Activated T-cell treated with anti-CD3 and anti-CD28 coated beads, Interleukin-2, amount 50 U/mL, for 72 hours (primary cell): ENCODE data around the gene CST4. TPM values are rescaled to one million over a fixed set of nuclear protein-coding genes. Genes with fewer than 3 reads are reported as not detected.
A peak's percentile ranks its signal among the peaks of the same experiment; 100 is the strongest.
"Not testable (repeated sequence)": the region's sequence is repeated elsewhere in the genome, so short reads cannot be mapped to it uniquely, and the experiment has no call there.

Experiments used
- ATAC-seq, 2 donors: fragments of 150-1000 bp; cut with Tn5 transposase; replicated peaks in 1 of 2; 2 replicates each; pipeline ENCODE4 v1.10.0; 2021; ENCODE audit warnings: moderate library complexity in 2 of 2, mild to moderate bottlenecking in 1 of 2
- DNase-seq, 2 donors: peaks; one replicate each; pipeline ENCODE4 v3.0.0; 2021 to 2022; ENCODE audit warnings: mixed read lengths in 1 of 2
- H3K27ac Mint-ChIP-seq: one replicate; pipeline ENCODE4 v1.8.0; 2022; ENCODE audit warnings: mild to moderate bottlenecking, moderate library complexity, mixed read lengths
- H3K27me3 Mint-ChIP-seq: one replicate; pipeline ENCODE4 v1.8.0; 2022; ENCODE audit warnings: low read depth, mixed read lengths
- H3K36me3 Mint-ChIP-seq, 2 donors: one replicate each; pipeline ENCODE4 v1.8.0; 2022; ENCODE audit warnings: mixed read lengths in 2 of 2, mild to moderate bottlenecking in 1 of 2; ENCODE audit not compliant: insufficient read depth in 2 of 2
- H3K4me1 Mint-ChIP-seq: one replicate; pipeline ENCODE4 v1.8.0; 2022; ENCODE audit warnings: low read depth, mixed read lengths
- H3K4me3 Mint-ChIP-seq, 2 donors: one replicate each; pipeline ENCODE4 v1.8.0; 2022; ENCODE audit warnings: mild to moderate bottlenecking in 2 of 2, mixed read lengths in 2 of 2, moderate library complexity in 2 of 2
- H3K9me3 Mint-ChIP-seq, 2 donors: one replicate each; pipeline ENCODE4 v1.8.0; 2022; ENCODE audit warnings: mixed read lengths in 2 of 2
- total RNA-seq, 2 donors: library from RNA; stranded (reverse); gene quantifications; one replicate each; pipeline ENCODE4 v1.2.3, GENCODE V29; 2022

The CST4 gene
- total RNA-seq, 2 donors from 2014 or later, result not detected

DNA sequence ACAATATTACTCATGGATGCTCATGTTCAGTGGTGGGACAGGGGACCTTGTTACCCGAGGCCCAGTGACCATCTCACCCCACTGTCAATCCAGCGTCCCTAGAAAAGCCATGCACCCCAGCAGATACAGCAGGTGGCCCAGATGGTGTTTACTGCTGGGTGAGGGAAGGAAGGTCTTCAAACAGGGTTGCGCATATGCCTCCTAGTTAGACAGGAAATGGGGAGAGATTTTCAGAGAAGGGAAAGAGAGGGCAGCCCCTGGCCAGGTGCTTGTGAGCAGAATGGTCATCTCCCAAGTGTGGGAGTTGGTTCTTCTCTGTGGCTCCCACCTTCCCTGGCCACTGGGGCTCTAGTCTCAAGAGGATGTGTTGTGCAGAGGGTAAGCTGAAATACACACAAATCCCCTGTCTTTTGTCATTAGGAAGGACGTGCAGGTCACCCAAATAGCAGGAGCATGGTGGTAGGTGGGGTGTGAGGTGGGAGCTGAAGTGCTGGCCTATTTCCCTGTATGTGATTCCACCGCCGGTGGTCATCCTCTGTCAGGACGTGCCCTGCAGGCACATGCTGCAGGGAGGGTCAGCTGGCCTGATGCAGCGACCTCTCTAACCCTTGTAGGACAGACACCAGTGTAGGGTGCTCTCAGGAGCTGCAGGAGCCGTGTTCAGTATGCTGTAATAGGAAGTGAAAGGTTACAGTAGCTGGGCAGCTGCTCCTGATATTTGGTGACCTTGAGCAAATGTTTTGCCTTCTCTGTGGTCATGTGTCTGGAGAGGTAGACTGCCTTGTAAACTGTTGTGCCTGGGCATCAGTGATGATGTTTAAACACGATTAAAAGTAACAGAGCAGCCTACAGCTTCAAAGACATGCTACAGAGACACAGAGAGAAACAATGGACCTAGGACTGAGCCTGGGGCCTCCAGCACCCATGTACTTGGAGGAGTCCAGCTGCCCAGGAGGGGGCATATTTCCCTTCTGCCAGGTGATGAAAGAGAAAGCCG, 47.9 kb downstream of the CST4 start:
- no peak for ATAC-seq
- Mint-ChIP-seq H3K36me3 (no peaks in the 10 kb centered on the region), H3K4me1 (peaks cover 10% of the 10 kb centered on the region), H3K9me3 (no peaks in the 10 kb centered on the region), H3K27me3 (peaks cover 27% of the 10 kb centered on the region), H3K4me3 (no peak overlapping the region), H3K27ac (no peak overlapping the region)
- no peak for DNase-seq

DNA sequence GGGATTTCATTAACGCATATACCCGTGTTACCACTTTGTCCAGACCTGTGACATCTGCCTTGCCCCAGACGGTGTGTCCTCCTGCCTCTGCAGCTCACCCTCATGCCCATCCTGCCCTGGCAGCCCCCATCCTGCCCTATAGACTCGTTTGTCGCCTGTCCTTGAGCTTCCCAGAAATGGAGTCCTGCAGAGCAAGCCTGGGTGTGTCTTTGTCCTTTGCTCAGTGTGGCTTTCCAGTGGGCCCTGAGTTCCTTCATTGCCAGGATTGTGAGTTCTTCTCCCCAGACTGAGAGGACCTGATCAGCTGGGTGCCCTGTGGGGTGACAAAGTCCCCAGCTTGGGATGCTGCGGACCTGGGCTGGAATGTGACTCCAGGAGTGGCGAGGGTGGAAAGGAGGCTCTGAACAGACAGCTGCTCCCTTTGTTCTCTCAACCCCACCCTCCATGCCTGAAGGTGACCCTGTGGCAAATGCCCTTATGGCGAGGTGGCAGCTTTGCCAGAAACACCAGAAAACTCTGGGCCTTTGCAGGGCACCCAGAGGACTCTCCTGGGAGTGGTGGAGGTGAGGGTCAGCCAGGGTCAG, 48.7 kb downstream of the CST4 start:
- Mint-ChIP-seq H3K4me1 (peaks cover 10% of the 10 kb centered on the region), H3K9me3 (no peaks in the 10 kb centered on the region), H3K27ac (no peak overlapping the region), H3K27me3 (peaks cover 20% of the 10 kb centered on the region), H3K36me3 (no peaks in the 10 kb centered on the region), H3K4me3 (no peak overlapping the region)
- DNase-seq (no peak), ATAC-seq (no peak)

DNA sequence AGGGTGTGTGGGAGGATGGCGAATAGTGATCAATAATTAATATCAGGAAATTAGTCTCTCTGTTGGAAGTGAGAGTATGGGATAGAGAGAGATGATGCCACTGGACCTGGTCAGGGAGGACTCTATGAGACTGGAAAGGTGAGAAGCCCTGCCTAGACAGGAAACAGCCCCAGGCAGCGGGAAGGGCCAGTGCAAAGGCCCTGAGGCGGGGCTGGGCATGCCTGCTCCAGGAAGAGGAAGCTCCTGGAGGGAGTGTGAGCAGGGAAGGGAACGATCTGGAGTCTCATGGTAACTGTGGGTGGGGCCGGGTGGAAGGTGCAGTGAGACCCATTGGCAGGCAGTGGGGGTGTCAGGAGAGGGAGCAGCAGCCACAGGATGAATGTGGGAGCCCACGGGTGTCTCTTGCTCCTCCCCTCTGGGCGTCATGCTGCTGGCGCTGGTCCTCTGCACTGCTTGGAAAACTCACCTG, 49.3 kb downstream of the CST4 start:
- Mint-ChIP-seq H3K36me3 (no peaks in the 10 kb centered on the region), H3K27ac (no peak overlapping the region), H3K4me1 (peaks cover 10% of the 10 kb centered on the region), H3K4me3 (no peak overlapping the region), H3K27me3 (peaks cover 19% of the 10 kb centered on the region), H3K9me3 (no peaks in the 10 kb centered on the region)
- DNase-seq (no peak), ATAC-seq (no peak)

DNA sequence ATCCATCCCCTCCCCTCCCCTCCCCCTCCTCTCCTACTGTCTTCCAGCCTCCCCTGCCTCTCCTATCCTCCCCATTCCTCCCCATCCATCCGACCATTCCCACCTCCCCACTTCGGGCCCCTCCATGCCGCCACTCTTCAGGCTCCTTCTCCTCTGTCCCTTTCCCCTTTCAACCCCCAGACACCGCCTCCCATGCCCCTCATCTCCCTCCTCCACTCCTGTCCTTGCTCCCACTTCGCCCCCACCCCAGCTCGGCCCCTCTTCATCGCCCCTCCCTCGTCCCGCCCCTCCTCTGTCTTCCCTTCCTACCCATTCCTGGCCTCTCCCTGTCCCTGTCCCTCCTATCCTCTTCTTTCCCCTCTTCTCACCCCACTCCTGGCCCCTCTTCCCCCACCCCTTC, 50.5 kb downstream of the CST4 start:
- Mint-ChIP-seq H3K4me3 (no peak overlapping the region), H3K36me3 (no peaks in the 10 kb centered on the region), H3K9me3 (no peaks in the 10 kb centered on the region), H3K4me1 (peaks cover 5% of the 10 kb centered on the region), H3K27ac (no peak overlapping the region), H3K27me3 (peaks cover 19% of the 10 kb centered on the region)
- ATAC-seq (no peak), DNase-seq (no peak)

DNA sequence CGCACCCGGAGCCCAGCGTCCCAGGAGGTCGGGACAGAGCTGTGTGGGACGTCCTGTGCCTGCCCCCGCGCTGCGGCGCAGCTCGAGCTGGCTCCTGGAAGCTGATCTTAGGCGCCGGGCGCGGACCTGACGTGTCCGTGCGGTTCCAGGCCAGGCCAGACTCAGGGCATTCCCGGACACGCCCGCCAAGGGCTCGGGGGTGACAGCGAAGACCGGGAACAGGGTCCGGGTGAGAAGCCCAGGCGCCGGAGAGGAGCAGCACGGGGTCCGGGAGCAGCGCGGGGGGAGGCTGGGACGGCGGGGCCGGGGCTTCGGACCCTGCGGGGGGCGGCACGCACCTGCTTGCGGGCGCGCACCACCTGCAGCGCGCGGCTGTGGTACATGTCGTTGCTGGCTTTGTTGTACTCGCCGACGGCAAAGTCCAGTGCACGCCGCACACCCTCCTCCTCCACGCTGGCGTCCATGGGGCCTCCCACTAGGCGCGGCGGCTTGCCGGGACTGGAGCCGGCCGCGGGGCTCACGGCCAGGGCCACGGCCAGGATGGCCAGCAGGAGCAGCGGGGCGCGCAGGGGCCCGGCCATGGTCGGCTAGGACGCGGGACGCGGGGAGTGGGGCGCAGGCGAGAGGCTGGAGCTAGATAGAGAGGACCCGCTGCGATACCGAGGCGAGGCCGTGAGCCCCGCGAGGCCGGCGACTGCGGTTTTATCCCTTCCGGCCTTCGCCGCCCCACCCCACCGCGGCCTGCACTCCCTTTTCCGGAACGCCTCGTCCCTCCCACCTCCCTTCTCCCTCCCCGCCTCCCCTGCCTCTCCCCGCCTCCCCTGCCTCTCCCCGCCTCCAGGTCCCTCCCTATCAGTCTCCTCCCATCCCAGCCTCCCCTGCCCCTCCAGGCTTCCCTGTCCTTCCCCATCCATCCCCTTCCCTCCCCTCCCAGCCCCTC, 51.3 kb downstream of the CST4 start, which contains the start of gene CST3:
Gene CST3 (minus strand): TSS at position 674 of the 940 bp plus-strand sequence. CDS start 93 bp downstream, at position 581.
- peak in 1 of 2 donors; percentile 36 for ATAC-seq
- Mint-ChIP-seq H3K4me3 (peak within 1 kb of the TSS; percentile 58 to 62), H3K4me1 (peaks cover 5% of the 10 kb centered on the region), H3K27ac (no peak within 1 kb of the TSS), H3K27me3 (peaks cover 19% of the 10 kb centered on the region), H3K9me3 (no peaks in the 10 kb centered on the region), H3K36me3 (no peaks in the 10 kb centered on the region)
- peak in 1 of 2 donors; percentile 5 for DNase-seq

DNA sequence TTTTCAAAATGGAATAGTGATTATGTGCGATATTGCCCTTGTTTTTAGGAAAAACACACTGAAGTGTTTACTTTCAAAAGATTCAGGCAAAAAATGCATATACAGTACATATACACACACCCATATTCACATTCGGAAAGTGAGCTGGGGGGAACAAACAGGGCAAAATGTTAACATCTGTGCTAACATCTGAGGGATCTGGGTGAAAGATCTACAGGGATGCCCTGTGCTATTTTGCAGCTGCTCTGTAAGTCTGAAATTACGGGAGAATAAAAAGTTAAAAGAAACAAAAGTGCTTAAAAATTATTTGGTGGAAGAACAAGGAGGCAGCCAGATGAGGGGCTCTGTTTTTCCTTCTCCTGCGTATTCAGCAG, 51.9 kb downstream of the CST4 start:
- peaks cover 19% of the 10 kb centered on the region for H3K27me3 Mint-ChIP-seq
- DNase-seq (no peak), ATAC-seq (no peak)
- no peaks in the 10 kb centered on the region for H3K9me3 Mint-ChIP-seq
- peaks cover 5% of the 10 kb centered on the region for H3K4me1 Mint-ChIP-seq
- H3K27ac Mint-ChIP-seq, result no peak overlapping the region
- no peaks in the 10 kb centered on the region for H3K36me3 Mint-ChIP-seq
- peak overlapping the region; percentile 58 to 62 for H3K4me3 Mint-ChIP-seq

DNA sequence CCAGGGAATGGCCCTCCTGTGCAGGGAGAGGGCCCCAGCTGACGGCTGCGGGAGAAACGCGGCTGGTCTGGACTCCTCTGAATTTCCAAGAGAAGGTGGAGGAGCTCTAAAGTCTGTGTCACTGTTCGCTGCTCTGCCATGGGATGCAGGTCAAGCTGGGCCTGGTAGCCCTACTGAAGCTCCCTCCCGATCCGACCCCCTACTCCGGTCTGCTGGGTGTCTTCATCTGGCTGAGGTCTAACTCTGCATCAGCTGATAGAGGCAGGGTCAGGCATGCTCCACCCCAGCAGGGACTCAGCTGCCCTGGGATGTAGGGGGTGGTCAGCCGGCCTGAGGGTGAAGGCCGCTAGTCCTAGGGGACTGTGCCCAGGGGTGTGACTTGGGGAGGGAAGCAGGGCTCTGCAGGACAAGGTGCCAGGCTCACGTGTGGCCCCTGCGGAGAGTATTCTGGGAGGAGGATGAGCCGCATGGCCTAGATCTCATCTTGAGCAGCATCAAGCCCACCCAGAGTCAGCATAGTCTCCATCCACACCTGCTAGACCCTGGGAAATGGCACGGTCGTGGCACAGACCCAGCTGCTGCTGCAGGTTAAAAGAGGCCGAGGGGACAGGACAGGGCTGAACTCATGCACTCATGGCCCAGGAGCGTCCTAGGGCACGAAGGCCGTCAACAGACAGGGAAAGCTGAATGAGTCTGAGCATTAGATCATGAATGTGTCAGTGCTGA, 52.5 kb downstream of the CST4 start:
- no peak overlapping the region for H3K27ac Mint-ChIP-seq
- no peaks in the 10 kb centered on the region for H3K9me3 Mint-ChIP-seq
- peaks cover 19% of the 10 kb centered on the region for H3K27me3 Mint-ChIP-seq
- peaks cover 5% of the 10 kb centered on the region for H3K4me1 Mint-ChIP-seq
- DNase-seq (no peak), ATAC-seq (no peak)
- H3K4me3 Mint-ChIP-seq, result peak overlapping the region; percentile 58 to 62
- no peaks in the 10 kb centered on the region for H3K36me3 Mint-ChIP-seq

DNA sequence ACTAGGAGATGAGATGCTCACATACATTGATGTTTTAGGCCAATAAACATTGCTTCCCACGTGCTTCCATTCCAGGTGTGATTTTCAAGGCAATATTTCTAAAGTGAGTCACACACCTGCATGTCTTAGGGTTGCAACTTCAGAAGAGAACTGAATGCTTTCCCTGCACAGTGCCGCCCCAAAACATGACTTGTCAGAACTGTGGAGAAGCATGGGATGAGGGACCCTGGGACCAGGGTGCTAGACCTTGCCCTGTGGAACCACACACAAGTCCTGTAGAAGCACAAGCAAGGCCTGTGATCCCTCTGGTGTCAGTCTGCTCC, 53.1 kb downstream of the CST4 start:
- not testable (repeated sequence) for H3K36me3 Mint-ChIP-seq, H3K27ac Mint-ChIP-seq, H3K4me1 Mint-ChIP-seq, DNase-seq, H3K9me3 Mint-ChIP-seq, H3K4me3 Mint-ChIP-seq, ATAC-seq
- H3K27me3 Mint-ChIP-seq, result peaks cover 19% of the 10 kb centered on the region

Other genes starting within 250 kb of the CST4 start
- gene CSTL1, start 249.4 kb downstream of the CST4 start, total RNA-seq, result not detected
- gene CST11, start 236.2 kb downstream of the CST4 start, total RNA-seq, result not detected
- gene CST8, start 197.9 kb downstream of the CST4 start, total RNA-seq, result not detected
- gene CST9L, start 120.6 kb downstream of the CST4 start, total RNA-seq, result not detected
- gene CST9, start 83.1 kb downstream of the CST4 start, total RNA-seq, result not detected
- gene CST3, start 51.1 kb downstream of the CST4 start, total RNA-seq, result under 1 TPM; 0.22 to 0.30 TPM
- not detected for gene CST1, start 61.9 kb upstream of the CST4 start, total RNA-seq
- not detected for gene CST2, start 137.7 kb upstream of the CST4 start, total RNA-seq
- gene CST5, start 190.7 kb upstream of the CST4 start, total RNA-seq, result not detected